Esophagus squamous epithelium (tissue), 5 donors: ENCODE data around the gene ZNF541. TPM values are rescaled to one million over a fixed set of nuclear protein-coding genes. Genes with fewer than 3 reads are reported as not detected.

Experiments
- DNase-seq: peaks from one replicate; lab custom pipeline; 2025; lab: John Stamatoyannopoulos, UW
- H3K27ac ChIP-seq, 4 donors: fragments of 200-600 bp; sonication (generic); one replicate each; pipeline ENCODE4 v1.5.1; 2016 to 2019; ENCODE audit warnings: mild to moderate bottlenecking in 1 of 4
- H3K27me3 ChIP-seq, 4 donors: fragments of 200-600 bp; sonication (generic); 1 replicate in 3 of 4; 2 replicates in 1 of 4; pipeline versions ENCODE4 v1.5.1 to v1.6.0; 2017 to 2021; ENCODE audit warnings: antibody characterized with exemption in 1 of 4
- H3K36me3 ChIP-seq, 3 donors: fragments of 200-600 bp; sonication (generic); one replicate each; pipeline ENCODE4 v1.5.1; 2016 to 2019
- H3K4me1 ChIP-seq, 3 donors: fragments of 200-600 bp; sonication (generic); one replicate each; pipeline ENCODE4 v1.5.1; 2017 to 2019
- H3K4me3 ChIP-seq, 4 donors: fragments of 200-600 bp; sonication (generic); 1 replicate in 3 of 4; 2 replicates in 1 of 4; pipeline ENCODE4 v1.5.1; 2016 to 2019; ENCODE audit warnings: mild to moderate bottlenecking in 2 of 4, moderate library complexity in 1 of 4
- H3K9me3 ChIP-seq, 3 donors: fragments of 200-600 bp; sonication (generic); one replicate each; pipeline ENCODE4 v1.5.1; 2016 to 2019
- POLR2A ChIP-seq, 4 donors: fragments of 450-650 bp; IDR thresholded peaks; one replicate each; pipeline ENCODE4 v1.6.1; 2017; ENCODE audit warnings: antibody characterized with exemption in 4 of 4, mild to moderate bottlenecking in 4 of 4, moderate library complexity in 3 of 4
- WGBS, 2 donors: methylation state at CpG; one replicate each; pipeline ENCODE4 v1.1.5; 2018; 5-methylcytosine and 5-hydroxymethylcytosine counted together
- intact Hi-C: fragments of 100-400 bp; cut with DNase I; formaldehyde crosslinking; loops from one replicate; pipeline ENCODE4 v1.15.0; 2022
- total RNA-seq, 4 donors: library from RNA; depleted of rRNA; stranded (reverse); fragments of >200 nt; gene quantifications; one replicate each; pipeline ENCODE4 v1.1.0, GENCODE V29; 2016
- TF ChIP-seq, protein P1 (sequence below), 6 experiments: fragments of 450-650 bp in 4 of 6; fragments of 200-600 bp in 2 of 6; sonication (generic) in 2 of 6; IDR thresholded peaks; one replicate each; pipeline ENCODE4 v1.5.1; 2016 to 2019; ENCODE audit warnings: antibody characterized with exemption in 6 of 6, mild to moderate bottlenecking in 4 of 6, moderate library complexity in 4 of 6
- donor health status: DM: yes; HTN: yes; CAD: no.

Gene ZNF541
- total RNA-seq, 4 donors from 2014 or later = 0.04 TPM; not detected in 3

DNA sequence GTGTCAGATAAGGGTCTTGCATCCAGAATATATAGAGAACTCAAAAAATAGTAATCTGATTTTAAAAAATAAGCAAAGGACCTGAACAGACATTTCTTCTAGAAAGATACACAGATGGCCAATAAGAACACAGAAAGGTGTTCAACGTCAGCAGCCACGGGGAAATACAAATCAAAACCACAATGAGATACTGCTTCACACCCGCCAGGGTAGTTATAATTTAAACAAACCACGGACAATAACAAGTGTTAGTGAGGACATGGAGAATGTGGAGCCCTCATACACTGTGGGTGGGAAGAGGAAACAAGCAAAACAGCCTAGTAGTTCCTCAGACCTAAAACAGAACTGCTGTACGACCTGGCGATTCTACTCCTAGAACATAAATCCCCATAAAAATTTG lies 31.4 kb downstream of the ZNF541 start:
- Histone ChIP-seq H3K9me3 (no peaks in the 10 kb centered on the region), H3K36me3 (no peaks in the 10 kb centered on the region), H3K4me1 (peaks cover 0 to 10% (median 8%) of the 10 kb centered on the region in 3 donors), H3K4me3 (no peak overlapping the region), H3K27ac (no peak overlapping the region), H3K27me3 (peaks cover 0 to 28% (median 0%) of the 10 kb centered on the region in 4 donors)
- intact Hi-C loops = no loop called here
- TF ChIP-seq, protein P1, sequence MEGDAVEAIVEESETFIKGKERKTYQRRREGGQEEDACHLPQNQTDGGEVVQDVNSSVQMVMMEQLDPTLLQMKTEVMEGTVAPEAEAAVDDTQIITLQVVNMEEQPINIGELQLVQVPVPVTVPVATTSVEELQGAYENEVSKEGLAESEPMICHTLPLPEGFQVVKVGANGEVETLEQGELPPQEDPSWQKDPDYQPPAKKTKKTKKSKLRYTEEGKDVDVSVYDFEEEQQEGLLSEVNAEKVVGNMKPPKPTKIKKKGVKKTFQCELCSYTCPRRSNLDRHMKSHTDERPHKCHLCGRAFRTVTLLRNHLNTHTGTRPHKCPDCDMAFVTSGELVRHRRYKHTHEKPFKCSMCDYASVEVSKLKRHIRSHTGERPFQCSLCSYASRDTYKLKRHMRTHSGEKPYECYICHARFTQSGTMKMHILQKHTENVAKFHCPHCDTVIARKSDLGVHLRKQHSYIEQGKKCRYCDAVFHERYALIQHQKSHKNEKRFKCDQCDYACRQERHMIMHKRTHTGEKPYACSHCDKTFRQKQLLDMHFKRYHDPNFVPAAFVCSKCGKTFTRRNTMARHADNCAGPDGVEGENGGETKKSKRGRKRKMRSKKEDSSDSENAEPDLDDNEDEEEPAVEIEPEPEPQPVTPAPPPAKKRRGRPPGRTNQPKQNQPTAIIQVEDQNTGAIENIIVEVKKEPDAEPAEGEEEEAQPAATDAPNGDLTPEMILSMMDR (IDR thresholded peaks at IDR 0.05) = no peak
- TF ChIP-seq POLR2A (IDR thresholded peaks at IDR 0.05) = no peak
- no peak for DNase-seq
- WGBS, 2 donors = 67 to 75% methylated on average over 6 of the region's 6 CpGs

DNA sequence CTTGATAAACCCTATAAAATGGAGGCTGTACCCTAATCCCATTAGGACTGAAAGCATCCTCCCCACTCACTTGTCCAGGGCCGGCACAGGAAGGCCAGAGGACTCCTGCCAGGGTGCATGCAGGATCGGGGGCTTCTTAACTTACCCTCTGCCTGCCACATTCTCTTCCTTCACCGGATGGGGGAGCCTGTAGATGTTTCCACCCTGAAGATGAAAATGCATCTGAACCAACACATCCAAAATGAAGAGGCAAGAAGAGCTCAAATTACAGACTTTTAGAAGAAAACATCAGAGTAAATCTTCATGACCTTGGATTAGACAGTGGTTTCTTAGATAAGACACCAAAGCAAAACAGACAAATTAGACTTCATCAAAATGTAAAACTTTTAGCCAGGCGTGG lies 32.2 kb downstream of the ZNF541 start:
- Histone ChIP-seq H3K27me3 (peaks cover 0 to 22% (median 0%) of the 10 kb centered on the region in 4 donors), H3K4me1 (peaks cover 0 to 10% (median 8%) of the 10 kb centered on the region in 3 donors), H3K9me3 (no peaks in the 10 kb centered on the region), H3K36me3 (no peaks in the 10 kb centered on the region), H3K27ac (no peak overlapping the region), H3K4me3 (no peak overlapping the region)
- no peak for DNase-seq
- TF ChIP-seq, protein P1 (IDR thresholded peaks at IDR 0.05) = no peak
- no peak for TF ChIP-seq POLR2A (IDR thresholded peaks at IDR 0.05)
- intact Hi-C loops = no loop called here
- 54 to 72% methylated on average over 3 to 4 of the region's 4 CpGs for WGBS, 2 donors

DNA sequence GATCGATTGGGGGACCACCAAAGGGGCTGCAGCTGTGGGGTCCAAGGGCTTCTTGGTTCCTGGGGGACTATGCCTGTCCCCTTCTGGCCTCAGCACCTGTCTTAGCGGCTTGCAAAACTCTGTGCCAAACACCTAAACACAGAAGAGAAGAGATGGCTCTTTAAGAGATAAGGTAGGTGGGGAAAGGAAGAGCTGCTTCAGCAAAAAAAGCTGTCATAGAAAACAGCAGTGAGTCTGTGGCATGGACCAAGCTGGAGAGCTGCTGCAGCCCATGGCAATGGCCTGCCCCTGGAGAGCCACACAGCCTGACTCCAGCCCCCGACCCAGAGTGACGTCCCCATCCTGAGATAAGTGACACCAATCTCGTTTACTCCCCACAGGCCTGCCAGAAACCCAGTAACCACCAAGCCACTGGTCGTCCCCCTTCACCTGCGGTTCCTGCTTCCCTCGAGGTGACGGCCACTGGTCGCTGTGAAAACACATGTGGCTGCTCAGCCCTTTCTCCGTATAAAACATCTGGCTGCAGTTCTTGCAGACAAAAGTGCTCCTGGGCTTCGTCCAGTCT lies 33.1 kb downstream of the ZNF541 start:
- Histone ChIP-seq H3K4me1 (peaks cover 0 to 2% (median 1%) of the 10 kb centered on the region in 3 donors), H3K27me3 (peaks cover 0 to 12% (median 0%) of the 10 kb centered on the region in 4 donors), H3K27ac (no peak overlapping the region), H3K4me3 (no peak overlapping the region), H3K9me3 (no peaks in the 10 kb centered on the region), H3K36me3 (no peaks in the 10 kb centered on the region)
- TF ChIP-seq, protein P1 (IDR thresholded peaks at IDR 0.05) = no peak
- no peak for TF ChIP-seq POLR2A (IDR thresholded peaks at IDR 0.05)
- DNase-seq = no peak
- WGBS, 2 donors = 71 to 77% methylated on average over 6 to 10 of the region's 12 CpGs
- intact Hi-C loops = no loop called here

DNA sequence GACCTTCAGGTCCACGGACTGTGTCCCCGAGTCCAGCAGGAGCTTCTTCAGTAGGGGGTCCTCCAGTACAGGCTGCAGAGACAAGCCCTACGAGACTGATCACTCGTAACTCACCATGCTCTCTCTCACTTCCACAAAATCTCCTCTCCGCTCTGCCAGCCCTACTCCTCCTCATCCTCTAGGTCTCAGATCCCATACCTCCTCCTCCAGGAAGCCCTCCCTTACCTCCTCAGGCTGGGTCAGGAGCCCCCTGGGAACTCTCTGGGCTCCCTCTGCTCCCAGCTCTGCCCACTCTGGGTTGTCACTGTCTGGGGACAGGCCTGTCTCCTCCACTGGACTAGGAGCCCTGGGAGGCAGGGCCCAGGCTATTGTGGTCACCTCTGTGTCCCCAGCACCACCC lies 34.1 kb downstream of the ZNF541 start:
- Histone ChIP-seq H3K27ac (no peak overlapping the region), H3K9me3 (no peaks in the 10 kb centered on the region), H3K27me3 (peaks cover 0 to 2% (median 0%) of the 10 kb centered on the region in 4 donors), H3K4me1 (no peaks in the 10 kb centered on the region), H3K4me3 (no peak overlapping the region), H3K36me3 (no peaks in the 10 kb centered on the region)
- DNase-seq = no peak
- TF ChIP-seq POLR2A (IDR thresholded peaks at IDR 0.05) = no peak
- TF ChIP-seq, protein P1 (IDR thresholded peaks at IDR 0.05) = no peak
- intact Hi-C loops = no loop called here
- 78 to 82% methylated on average over 5 of the region's 5 CpGs for WGBS, 2 donors

DNA sequence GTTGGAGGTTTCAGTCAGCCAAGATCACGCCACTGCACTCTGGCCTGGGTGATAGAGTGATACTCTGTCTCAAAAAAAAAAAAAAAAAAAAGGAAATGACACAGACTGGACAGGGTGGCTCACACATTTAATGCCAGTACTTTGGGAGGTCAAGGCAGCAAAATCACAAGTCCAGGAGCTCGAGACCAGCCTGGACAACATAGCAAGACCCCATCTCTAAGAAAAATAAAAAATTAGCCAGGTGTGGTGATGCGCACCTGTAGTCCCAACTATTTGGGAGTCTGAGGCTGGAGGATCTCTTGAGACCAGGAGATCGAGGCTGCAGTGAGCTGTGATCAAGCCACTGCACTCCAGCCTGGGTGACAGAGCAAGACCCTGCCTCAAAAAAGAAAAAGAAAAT lies 35.5 kb downstream of the ZNF541 start:
- no peak for DNase-seq
- 75 to 76% methylated on average over 4 of the region's 4 CpGs for WGBS, 2 donors

More for the DNA sequence above, 35.5 kb downstream of the ZNF541 start:
- no peak overlapping the region for H3K27ac ChIP-seq
- H3K4me1 ChIP-seq = no peaks in the 10 kb centered on the region
- intact Hi-C loops = no loop called here
- no peaks in the 10 kb centered on the region for H3K27me3 ChIP-seq
- no peaks in the 10 kb centered on the region for H3K36me3 ChIP-seq
- TF ChIP-seq, protein P1 (IDR thresholded peaks at IDR 0.05) = no peak
- no peak for TF ChIP-seq POLR2A (IDR thresholded peaks at IDR 0.05)
- no peaks in the 10 kb centered on the region for H3K9me3 ChIP-seq
- no peak overlapping the region for H3K4me3 ChIP-seq
